Bronchial epithelial cell (primary cell): Measurements from ENCODE around the gene TPSD1. TPM values are rescaled to one million over a fixed set of nuclear protein-coding genes. Genes with fewer than 3 reads are reported as not detected.

Experiments
- DNase-seq: peaks from one replicate; pipeline ENCODE4 v3.0.0-alpha.2; 2010; ENCODE audit warnings: low read depth
- FAIRE-seq: peaks from 2 replicates; lab custom pipeline; 2011; peaks lifted over from hg19 to GRCh38; lab: Jason Lieb, UNC
- H3K27me3 ChIP-seq: 2 replicates; pipeline ENCODE4 v1.5.1; 2011; ENCODE audit warnings: low read length; ENCODE audit not compliant: control insufficient read depth, insufficient read depth
- H3K36me3 ChIP-seq: 2 replicates; pipeline ENCODE4 v1.5.1; 2011; ENCODE audit warnings: low read length; ENCODE audit not compliant: control insufficient read depth, insufficient read depth
- H3K4me3 ChIP-seq: 2 replicates; pipeline ENCODE4 v1.5.1; 2011; ENCODE audit warnings: mild to moderate bottlenecking, low read depth, low read length, control low read depth
- total RNA-seq: library from RNA; depleted of rRNA; stranded (reverse); fragments of >200 nt; gene quantifications from 2 replicates; pipeline ENCODE4 v1.2.1, GENCODE V29; 2014
- TF ChIP-seq, protein P1 (sequence below): IDR thresholded peaks from 2 replicates; pipeline ENCODE4 v1.5.1; 2011; ENCODE audit warnings: mild to moderate bottlenecking, moderate library complexity, low read length, control low read depth, inconsistent platforms; ENCODE audit not compliant: insufficient read depth, severe bottlenecking

The TPSD1 gene
- total RNA-seq, 1 donor from 2014 or later, result not detected

DNA sequence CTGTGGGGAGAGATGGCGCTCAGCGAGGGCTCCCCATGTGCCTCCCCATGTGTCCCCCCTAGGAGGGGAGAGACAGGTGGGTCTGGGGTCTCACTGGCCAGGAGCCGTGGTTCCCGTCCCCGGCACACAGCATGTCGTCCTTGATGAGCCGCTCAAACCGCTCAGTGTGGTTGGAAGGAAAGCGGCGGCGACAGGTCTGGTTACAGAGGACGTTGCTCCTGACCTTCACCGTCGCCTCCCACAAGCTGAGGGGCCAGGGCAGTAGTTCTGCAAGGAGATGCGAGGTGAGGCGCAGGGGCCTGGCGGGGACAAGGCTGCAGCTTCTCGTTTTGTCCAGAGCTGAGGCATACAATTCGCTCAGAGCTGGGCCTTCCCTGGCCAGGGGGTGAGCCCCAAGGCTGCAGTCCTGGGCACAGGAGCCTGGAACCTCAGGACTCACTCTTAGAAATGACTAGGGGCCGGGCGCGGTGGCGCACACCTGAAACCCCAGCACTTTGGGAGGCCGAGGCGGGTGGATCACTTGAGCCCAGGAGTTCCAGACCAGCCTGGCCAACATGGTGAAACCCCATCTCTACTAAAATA is 30.7 kb downstream of the TPSD1 start:
- Histone ChIP-seq H3K36me3 (no peaks in the 10 kb centered on the region), H3K4me3 (no peak overlapping the region), H3K27me3 (peaks cover 15% of the 10 kb centered on the region)
- FAIRE-seq (no peak), DNase-seq (no peak)
- TF ChIP-seq, protein P1, sequence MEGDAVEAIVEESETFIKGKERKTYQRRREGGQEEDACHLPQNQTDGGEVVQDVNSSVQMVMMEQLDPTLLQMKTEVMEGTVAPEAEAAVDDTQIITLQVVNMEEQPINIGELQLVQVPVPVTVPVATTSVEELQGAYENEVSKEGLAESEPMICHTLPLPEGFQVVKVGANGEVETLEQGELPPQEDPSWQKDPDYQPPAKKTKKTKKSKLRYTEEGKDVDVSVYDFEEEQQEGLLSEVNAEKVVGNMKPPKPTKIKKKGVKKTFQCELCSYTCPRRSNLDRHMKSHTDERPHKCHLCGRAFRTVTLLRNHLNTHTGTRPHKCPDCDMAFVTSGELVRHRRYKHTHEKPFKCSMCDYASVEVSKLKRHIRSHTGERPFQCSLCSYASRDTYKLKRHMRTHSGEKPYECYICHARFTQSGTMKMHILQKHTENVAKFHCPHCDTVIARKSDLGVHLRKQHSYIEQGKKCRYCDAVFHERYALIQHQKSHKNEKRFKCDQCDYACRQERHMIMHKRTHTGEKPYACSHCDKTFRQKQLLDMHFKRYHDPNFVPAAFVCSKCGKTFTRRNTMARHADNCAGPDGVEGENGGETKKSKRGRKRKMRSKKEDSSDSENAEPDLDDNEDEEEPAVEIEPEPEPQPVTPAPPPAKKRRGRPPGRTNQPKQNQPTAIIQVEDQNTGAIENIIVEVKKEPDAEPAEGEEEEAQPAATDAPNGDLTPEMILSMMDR, result no peak

DNA sequence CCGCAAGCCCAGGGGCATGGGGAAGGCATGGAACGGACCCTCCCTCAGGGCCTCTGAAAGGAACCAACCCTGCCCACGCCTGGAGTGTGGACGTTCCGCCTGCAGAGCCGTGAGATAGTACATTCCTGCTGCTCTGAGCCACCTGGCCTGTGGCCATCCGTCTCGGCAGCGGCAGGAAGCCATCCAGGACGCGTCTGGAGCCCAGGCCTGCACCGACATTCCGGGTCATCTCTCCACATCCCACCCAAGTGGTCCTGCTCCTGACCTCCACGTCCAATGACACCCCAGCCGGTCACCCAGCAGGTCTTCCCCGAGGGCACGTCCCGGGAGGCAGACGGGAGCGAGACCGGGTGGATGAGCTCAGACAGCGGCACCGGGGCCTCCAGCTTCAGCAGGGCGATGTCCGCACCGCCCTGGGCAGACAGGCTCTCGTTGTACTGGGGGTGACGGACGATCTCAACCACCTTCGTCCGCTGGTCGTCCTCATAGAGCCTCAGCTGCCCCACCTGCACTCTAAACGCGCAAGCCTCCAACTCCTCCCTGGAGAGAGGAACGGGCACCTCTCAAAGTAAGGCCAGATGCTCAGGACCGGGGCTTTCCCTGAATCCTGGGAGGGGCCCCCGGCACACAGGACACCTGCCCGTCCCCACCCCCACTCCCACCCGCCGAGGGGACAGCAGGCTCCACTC is 32.3 kb downstream of the TPSD1 start:
- DNase-seq (no peak), FAIRE-seq (no peak)
- TF ChIP-seq, protein P1, result no peak
- peaks cover 15% of the 10 kb centered on the region for H3K27me3 ChIP-seq
- H3K4me3 ChIP-seq, result no peak overlapping the region
- H3K36me3 ChIP-seq, result no peaks in the 10 kb centered on the region

DNA sequence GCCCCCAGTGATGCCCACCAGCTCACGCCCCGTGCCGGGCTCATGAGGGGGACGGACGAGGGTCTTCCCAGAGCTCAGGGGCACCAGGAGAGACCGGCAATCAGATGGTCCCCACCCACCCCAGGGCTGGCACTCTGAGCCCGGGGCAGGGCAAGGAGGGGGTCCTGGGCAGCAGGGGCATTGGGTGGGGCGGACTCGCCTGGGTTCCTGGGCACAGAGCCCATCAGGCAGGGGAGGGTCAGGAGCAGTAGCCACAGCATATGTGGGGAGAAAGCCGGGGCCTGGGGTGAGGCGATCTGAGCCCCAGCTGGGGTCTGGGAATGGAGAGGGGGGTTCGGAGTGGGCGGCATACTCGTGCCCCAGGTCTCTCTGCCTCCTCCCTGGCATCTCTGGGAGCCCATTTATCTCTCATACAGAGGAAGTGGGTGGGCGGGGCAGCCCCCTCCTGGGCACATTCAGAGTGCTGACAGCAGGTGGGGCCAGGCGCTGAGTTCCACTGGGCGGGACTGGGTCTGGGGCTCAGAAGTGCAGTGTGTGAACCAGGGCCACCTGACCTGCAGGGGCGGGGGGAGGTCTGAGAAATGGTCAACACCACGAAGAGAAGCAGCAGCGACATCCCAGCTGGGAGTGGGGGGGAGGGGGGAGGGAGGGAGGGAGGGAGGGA is 33.1 kb downstream of the TPSD1 start:
- Histone ChIP-seq H3K27me3 (peaks cover 15% of the 10 kb centered on the region), H3K4me3 (no peak overlapping the region), H3K36me3 (no peaks in the 10 kb centered on the region)
- no peak for FAIRE-seq
- TF ChIP-seq, protein P1, result no peak
- DNase-seq, result no peak

DNA sequence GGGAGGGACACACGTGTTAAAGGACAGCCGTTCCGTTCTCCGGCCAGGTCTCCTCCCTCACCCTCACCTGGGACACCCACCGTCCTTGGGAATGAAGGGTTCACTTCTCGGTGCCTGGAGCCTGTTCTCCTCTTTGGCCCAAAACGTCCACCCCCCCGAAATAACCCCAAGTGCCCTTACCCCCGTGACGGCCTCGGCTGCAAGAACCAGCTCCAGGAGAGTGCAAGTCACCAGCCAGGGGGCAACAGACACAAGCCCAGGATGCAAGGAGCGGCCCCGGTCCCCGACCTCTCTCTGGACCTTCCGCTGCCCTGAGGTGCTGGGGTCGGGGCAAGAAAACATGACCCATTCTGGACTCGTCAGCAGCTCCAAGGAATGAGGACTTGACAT is 33.6 kb downstream of the TPSD1 start:
- FAIRE-seq (no peak), DNase-seq (no peak)
- Histone ChIP-seq H3K4me3 (no peak overlapping the region), H3K27me3 (peaks cover 15% of the 10 kb centered on the region), H3K36me3 (no peaks in the 10 kb centered on the region)
- TF ChIP-seq, protein P1, result no peak

DNA sequence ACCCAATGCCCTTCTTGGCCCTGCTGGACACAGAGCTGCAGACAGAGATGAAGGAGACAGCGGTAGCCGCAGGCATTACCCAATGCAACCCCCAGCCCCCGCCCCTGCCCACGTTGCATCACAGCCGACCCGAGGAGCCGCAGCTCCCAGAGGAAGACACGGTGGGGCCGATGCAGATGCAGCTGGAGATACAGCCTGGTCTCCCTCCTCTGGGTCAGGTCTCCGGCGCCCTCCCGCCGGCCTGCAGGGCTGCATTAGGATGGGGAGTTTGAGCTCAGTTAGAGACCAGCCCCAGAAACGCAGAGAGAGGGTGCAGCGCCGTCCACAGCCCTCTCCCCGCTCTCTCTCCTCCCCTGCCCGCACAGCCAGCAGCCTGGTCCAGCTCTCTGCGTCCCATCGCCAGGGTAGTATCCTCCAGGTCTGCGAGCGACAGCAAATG is 34.2 kb downstream of the TPSD1 start:
- peaks cover 15% of the 10 kb centered on the region for H3K27me3 ChIP-seq
- TF ChIP-seq, protein P1, result no peak
- FAIRE-seq (no peak), DNase-seq (no peak)
- no peak overlapping the region for H3K4me3 ChIP-seq
- H3K36me3 ChIP-seq, result no peaks in the 10 kb centered on the region
